A549 treated with ZK216348 at 1 μM for 4 hours (cell line): Measurements from ENCODE around the gene FADS2. TPM values are rescaled to one million over a fixed set of nuclear protein-coding genes. Genes with fewer than 3 reads are reported as not detected.

Experiments used
- total RNA-seq: library from RNA; stranded (reverse); fragments of 200-300 nt; extraction: Qiagen RNA extraction; gene quantifications from 5 replicates; pipeline ENCODE4 v1.2.3, GENCODE V29; 2022; ENCODE audit warnings: low read depth

FADS2 gene
- total RNA-seq: 263 to 399 TPM (median 322 TPM) in 5 replicates

DNA sequence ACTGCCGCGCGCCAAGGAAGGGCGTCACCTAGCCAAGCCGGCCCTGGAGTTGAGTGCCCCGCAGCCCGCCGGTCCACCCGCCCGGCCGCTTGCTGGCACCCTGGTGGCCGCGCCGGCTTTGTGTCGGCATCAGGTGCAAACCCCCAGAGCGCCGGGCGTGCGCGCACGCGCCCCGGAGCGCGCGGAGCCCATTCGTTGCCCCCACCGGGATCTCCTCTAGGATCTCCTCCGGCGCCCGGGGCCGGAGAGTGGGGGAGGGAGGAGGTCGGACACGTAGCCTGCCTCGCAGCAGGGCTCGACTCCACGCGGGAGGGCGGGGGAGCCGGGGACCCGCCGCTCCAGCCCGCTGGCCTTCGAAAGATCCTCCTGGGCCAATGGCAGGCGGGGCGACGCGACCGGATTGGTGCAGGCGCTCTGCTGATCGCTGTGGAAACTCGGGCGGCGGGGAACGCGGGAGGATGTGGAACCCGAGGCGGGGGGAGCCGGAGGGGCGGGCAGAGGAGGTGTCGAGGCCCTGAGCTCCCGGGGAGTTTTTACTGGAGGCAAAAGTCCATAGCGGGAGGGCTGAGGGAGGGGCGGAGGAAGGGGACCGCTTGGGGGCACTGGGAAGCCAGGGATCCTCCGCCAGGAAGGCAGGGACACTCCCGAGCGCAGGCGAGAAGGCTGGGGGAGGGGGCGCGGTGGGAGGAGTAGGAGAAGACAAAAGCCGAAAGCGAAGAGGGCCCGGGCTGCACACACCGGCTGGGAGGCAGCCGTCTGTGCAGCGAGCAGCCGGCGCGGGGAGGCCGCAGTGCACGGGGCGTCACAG lies at the start of gene FADS2:
Gene FADS2 (plus strand): TSS at position 730 of the 808 bp plus-strand sequence. CDS start 91 bp downstream, outside the sequence.

DNA sequence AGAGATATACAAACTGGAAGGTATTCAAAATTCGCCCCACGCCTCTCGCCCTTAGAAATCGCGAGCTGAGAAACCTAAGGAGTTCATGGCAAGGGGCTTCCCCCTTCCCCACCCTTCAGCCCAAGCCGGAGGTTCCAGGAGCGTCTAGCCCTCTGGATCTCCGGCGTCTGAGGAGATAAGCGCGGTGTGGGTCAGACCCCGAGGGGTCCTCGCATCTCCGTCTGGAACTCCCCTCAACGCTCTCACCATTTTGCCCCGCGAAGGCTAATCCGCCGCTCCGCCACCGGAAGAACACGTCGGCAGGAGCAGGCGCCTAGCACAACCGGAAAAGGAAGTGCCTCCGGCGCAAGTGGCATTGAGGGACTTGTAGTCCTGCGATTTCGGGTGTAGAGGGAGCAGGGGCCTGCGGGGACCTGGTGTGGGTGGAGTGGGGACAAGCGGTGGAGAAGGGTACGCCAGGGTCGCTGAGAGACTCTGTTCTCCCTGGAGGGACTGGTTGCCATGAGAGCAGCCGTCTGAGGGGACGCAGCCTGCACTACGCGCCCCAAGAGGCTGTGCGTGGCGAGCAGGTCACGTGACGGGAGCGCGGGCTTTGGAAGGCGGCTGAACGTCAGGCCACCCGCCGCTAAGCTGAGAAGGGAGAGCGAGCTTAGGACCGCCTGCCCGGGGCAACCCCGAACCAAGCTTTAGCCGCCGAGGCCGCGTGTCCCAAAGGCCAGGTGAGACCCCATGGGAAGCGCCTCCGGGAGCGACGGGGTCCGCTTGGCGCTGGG lies 35.6 kb upstream of the FADS2 start, which contains the start of the genes FEN1 and TMEM258:
Gene FEN1 (plus strand): TSS at position 602 of the 773 bp plus-strand sequence. CDS start 2,451 bp downstream, outside the sequence.
Gene TMEM258 (minus strand): TSS at position 290 of the 773 bp plus-strand sequence. CDS start 41 bp downstream, at position 249.

DNA sequence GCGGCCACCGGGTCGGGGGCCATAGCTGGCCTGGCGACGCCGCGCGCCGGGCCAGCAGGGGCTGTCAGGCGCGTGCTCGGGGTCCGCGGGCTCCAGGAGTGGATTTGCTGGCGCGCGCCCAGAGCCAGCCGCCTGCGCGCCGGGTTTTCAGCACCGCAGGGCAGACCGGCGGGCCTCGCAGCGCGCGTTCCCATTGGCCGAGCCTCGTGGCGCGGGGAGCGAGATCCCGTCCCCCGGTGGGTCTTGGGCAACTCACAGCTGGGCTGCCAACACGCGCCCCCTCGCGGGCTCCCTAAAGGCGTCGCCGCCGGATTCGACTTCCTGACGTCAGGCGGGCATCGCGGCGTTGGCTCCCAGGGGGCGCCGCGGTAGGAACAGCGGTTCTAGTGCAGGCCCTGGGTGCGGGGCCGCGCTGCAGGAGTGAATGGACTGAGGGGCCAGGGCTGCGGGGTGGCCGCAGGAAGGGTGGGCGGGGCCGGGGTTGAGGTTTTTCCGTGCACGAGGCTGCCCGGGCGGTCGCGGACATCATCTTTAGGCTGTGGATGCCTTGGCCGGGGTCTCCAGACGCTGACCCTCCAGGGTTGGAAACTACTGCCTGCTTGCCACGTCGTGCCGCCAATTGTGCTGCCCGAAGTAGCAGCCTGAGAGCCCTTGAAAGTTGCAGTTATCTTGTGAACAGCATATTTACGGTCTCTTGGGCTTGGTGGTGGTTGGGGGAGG lies 11.2 kb upstream of the FADS2 start, which contains the start of gene FADS1:
Gene FADS1 (minus strand): TSS at position 268 of the 720 bp plus-strand sequence. CDS start 74 bp downstream, at position 194.

DNA sequence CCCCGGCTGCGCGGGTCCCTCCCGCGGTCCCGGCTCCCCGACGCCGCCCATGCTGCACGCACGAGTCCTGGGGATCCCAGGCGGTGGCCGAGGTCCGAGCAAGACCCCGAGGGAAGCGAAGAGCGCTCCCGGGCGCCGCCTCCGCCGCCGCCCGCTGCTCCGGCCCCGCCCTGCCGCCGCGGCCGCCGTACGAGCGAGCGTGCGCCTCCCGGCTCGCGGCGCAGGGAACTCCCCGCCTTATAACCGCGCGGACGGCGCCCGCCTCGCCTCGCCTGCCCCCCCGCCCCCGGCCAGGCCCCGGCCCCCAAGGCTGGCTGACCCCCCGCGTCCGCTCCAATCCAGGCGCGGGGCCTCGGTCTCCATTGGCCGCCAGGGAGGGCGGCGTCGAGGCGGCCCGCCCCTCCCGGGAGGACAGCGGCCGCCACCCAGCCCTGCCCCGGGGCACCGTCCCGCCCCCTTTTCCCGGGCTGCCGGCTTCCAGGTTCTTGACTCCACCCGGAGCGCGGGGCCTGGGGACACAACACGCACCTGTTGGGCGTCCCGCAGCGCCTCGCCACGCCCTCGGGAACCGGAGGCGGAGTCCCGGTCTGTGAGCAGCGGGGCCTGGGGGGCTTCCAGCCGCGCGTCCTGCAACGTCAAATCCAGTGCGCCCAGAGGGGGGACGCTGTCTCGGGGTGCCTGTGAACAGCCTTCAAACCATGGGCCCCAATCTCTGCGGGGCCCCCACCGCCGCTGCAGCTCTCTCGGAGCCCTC lies 63.4 kb downstream of the FADS2 start, which contains the start of gene FADS3:
Gene FADS3 (minus strand): TSS at position 215 of the 754 bp plus-strand sequence. CDS start 164 bp downstream, at position 51.

Other genes with a start within 250 kb of the FADS2 start
- 0.78 to 1.3 TPM (median 1.2 TPM) in 5 replicates for gene SYT7, start 247.2 kb upstream of the FADS2 start, total RNA-seq
- 3.1 to 6.7 TPM (median 6.3 TPM) in 5 replicates for gene DAGLA, start 147.9 kb upstream of the FADS2 start, total RNA-seq
- gene MYRF, start 75.7 kb upstream of the FADS2 start, total RNA-seq: 11.2 to 24.6 TPM (median 20.8 TPM) in 5 replicates
- gene TMEM258, start 35.7 kb upstream of the FADS2 start, total RNA-seq: 198 to 277 TPM (median 228 TPM) in 5 replicates
- gene FEN1, start 35.4 kb upstream of the FADS2 start, total RNA-seq: 89.1 to 118 TPM (median 96.6 TPM) in 5 replicates
- 129 to 194 TPM (median 173 TPM) in 5 replicates for gene FADS1, start 11.3 kb upstream of the FADS2 start, total RNA-seq
- gene FADS3, start 63.2 kb downstream of the FADS2 start, total RNA-seq: 42.9 to 73.0 TPM (median 68.0 TPM) in 5 replicates
- 12.0 to 17.9 TPM (median 15.9 TPM) in 5 replicates for gene RAB3IL1, start 89.3 kb downstream of the FADS2 start, total RNA-seq
- 1.0 to 5.0 TPM (median 1.5 TPM) in 5 replicates for gene BEST1, start 122.1 kb downstream of the FADS2 start, total RNA-seq
- 12,361 to 21,234 TPM (median 18,385 TPM) in 5 replicates for gene FTH1, start 139.3 kb downstream of the FADS2 start, total RNA-seq